Hair follicular keratinocyte (primary cell): ENCODE results near the gene TMCO2. TPM values are rescaled to one million over a fixed set of nuclear protein-coding genes. Genes with fewer than 3 reads are reported as not detected.

Experiments used
- total RNA-seq: library from RNA; depleted of rRNA; stranded (reverse); fragments of >200 nt; gene quantifications from 2 replicates; pipeline ENCODE4 v1.2.3, GENCODE V29; 2015

Gene TMCO2
- total RNA-seq: not detected in 2 replicates

DNA sequence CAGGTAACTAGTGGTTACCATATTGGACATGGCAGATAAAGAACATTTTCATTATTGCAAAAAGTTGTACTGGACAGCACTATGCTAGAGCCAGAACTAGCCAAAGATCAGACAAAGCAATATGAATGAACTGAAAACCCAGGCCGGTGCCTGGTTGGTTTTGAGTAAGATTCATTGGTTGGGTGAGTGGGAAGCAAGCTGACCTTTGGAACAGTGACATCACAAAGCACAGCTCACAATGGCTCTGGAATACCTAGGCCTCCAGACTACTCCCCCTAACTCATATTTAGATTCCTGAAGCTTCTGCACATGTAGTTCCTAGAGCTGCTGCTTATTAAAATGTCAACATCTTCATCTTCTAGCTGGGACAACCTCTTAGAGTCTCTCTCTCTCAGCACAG lies at the start of gene TMCO2:
TMCO2 (plus strand) TSS at position 283 of the 400 bp plus-strand sequence; CDS start at position 340, 57 bp downstream.

DNA sequence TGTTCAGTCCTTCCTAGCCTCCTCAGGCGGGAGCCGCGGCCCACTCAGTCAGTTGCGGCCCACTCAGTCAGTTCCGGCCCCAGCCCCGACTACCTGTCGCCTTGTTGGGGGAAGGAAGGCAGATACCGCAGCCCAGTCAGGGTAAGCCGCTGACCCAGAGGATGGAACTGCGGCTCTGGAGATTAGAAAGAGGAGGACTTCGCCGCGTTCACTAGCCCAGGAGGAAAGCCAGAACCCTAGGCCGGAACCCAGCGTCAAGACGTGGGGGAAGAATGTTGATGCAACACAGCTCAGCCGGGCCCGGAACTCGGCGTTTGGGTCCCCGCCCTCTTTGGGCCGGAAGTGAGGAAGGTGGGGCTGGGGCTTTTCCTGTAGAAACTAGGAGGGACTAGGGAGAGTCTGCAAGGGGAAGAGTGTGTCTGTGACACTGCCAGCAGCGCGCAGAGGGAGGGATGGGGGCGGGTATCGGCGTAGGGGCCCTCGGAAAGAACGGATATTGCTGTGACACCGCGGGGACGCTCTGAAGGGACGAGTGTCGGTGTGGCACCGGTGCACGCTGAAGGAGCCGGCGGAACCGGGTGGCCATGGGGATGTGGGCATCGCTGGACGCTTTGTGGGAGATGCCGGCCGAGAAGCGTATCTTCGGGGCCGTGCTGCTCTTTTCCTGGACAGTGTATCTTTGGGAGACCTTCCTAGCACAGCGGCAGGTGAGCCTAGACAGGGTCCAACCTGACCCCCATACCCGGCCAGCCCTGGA lies 10.1 kb downstream of the TMCO2 start, which contains the start of gene ZMPSTE24:
ZMPSTE24 (plus strand) TSS at position 549 of the 757 bp plus-strand sequence; CDS start at position 585, 36 bp downstream.

Other genes with a start within 250 kb of the TMCO2 start
- gene CAP1, start 207.2 kb upstream of the TMCO2 start, total RNA-seq: 530 TPM in 2 replicates
- gene PPT1, start 150.7 kb upstream of the TMCO2 start, total RNA-seq: 35.3 and 45.6 TPM in 2 replicates
- 9.7 and 10.1 TPM in 2 replicates for gene RLF, start 86.5 kb upstream of the TMCO2 start, total RNA-seq
- gene ZMPSTE24, start 10.3 kb downstream of the TMCO2 start, total RNA-seq: 36.5 and 42.6 TPM in 2 replicates
- gene COL9A2, start 69.3 kb downstream of the TMCO2 start, total RNA-seq: 1.1 and 3.9 TPM in 2 replicates
- gene SMAP2, start 125.8 kb downstream of the TMCO2 start, total RNA-seq: 13.5 and 20.7 TPM in 2 replicates
- gene ZFP69B, start 202.5 kb downstream of the TMCO2 start, total RNA-seq: 2.1 and 3.6 TPM in 2 replicates
- gene ZFP69, start 229.4 kb downstream of the TMCO2 start, total RNA-seq: 4.8 and 5.3 TPM in 2 replicates